Mesendoderm (in vitro differentiated cells): ENCODE data around the gene ABTB2.

Experiments used
- DNase-seq: peaks from one replicate; pipeline ENCODE4 v3.0.0; 2013
- H2AK5ac ChIP-seq: 2 replicates; pipeline ENCODE4 v1.6.1; 2013; ENCODE audit warnings: low read length, inconsistent platforms
- H2BK120ac ChIP-seq: 2 replicates; pipeline ENCODE4 v1.6.1; 2013; ENCODE audit warnings: low read depth, mild to moderate bottlenecking, low read length, moderate library complexity, mixed read lengths
- H2BK15ac ChIP-seq: replicated peaks from 2 replicates; pipeline ENCODE4 v1.6.1; 2013; ENCODE audit warnings: low read depth, mild to moderate bottlenecking, moderate library complexity
- H2BK5ac ChIP-seq: 2 replicates; pipeline ENCODE4 v1.6.1; 2013; ENCODE audit warnings: low read length, inconsistent platforms
- H3K18ac ChIP-seq: 2 replicates; pipeline ENCODE4 v1.6.1; 2013; ENCODE audit warnings: mild to moderate bottlenecking, low read length, mixed read lengths
- H3K23ac ChIP-seq: one replicate; pipeline ENCODE4 v1.6.1; 2013; ENCODE audit warnings: low read length
- H3K27ac ChIP-seq: 2 replicates; pipeline ENCODE4 v1.5.1; 2013; ENCODE audit warnings: low read depth, mild to moderate bottlenecking, inconsistent platforms, low read length, moderate library complexity
- H3K27me3 ChIP-seq: 2 replicates; pipeline ENCODE4 v1.6.1; 2013; ENCODE audit warnings: low read length, control low read depth, mild to moderate bottlenecking, inconsistent platforms; ENCODE audit not compliant: insufficient read depth, poor library complexity
- H3K36me3 ChIP-seq: 2 replicates; pipeline ENCODE4 v1.6.1; 2013; ENCODE audit warnings: low read length, inconsistent platforms; ENCODE audit not compliant: control insufficient read depth, insufficient read depth
- H3K4ac ChIP-seq: one replicate; pipeline ENCODE4 v1.6.1; 2013; ENCODE audit warnings: low read depth, mild to moderate bottlenecking, low read length, moderate library complexity
- H3K4me1 ChIP-seq: 2 replicates; pipeline ENCODE4 v1.6.1; 2013; ENCODE audit warnings: low read depth, low read length, inconsistent platforms; ENCODE audit not compliant: control insufficient read depth
- H3K4me2 ChIP-seq: 2 replicates; pipeline ENCODE4 v1.6.1; 2013; ENCODE audit warnings: low read length
- H3K4me3 ChIP-seq: 2 replicates; pipeline ENCODE4 v1.5.1; 2013; ENCODE audit warnings: mild to moderate bottlenecking, low read length
- H3K56ac ChIP-seq: one replicate; pipeline ENCODE4 v1.6.1; 2013; ENCODE audit warnings: low read length
- H3K79me1 ChIP-seq: 2 replicates; pipeline ENCODE4 v1.6.1; 2013; ENCODE audit warnings: low read length, inconsistent platforms
- H3K79me2 ChIP-seq: 2 replicates; pipeline ENCODE4 v1.6.1; 2013; ENCODE audit warnings: mild to moderate bottlenecking, low read length; ENCODE audit not compliant: control insufficient read depth, insufficient read depth
- H3K9ac ChIP-seq: 2 replicates; pipeline ENCODE4 v1.6.1; 2013; ENCODE audit warnings: low read length, inconsistent platforms
- H4K5ac ChIP-seq: one replicate; pipeline ENCODE4 v1.6.1; 2013; ENCODE audit warnings: low read length
- H4K8ac ChIP-seq: one replicate; pipeline ENCODE4 v1.6.1; 2013; ENCODE audit warnings: low read depth, mild to moderate bottlenecking, control low read depth, low read length, moderate library complexity
- WGBS: extraction: QIAGEN DNeasy Blood & Tissue Kit; methylation state at CpG from one replicate; pipeline ENCODE4 v1.1.7; 2013; ENCODE audit warnings: low lambda C conversion rate, missing lambda C conversion rate; ENCODE audit not compliant: insufficient coverage; ENCODE audit errors: extremely low coverage; 5-methylcytosine and 5-hydroxymethylcytosine counted together

Gene ABTB2

DNA sequence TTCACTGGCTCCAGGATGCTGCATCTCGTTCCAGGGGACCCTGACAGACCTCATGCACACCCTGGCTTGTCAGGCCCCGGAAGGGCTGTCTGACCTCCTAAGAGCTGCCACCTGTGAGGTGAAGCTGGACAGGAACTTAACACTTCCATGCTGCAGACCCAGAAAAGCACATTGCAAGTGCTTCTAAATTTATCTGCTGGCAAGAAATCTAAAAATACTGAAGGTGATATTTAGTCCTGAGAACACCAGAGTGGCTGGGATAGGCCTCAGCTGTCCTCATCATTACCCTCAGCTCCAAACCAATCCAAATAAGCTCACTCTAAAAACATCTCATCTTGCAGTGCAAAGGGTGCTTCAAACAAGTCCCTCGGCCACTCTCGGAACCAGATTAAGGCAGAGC is 46.7 kb downstream of the ABTB2 start:
- H3K4ac ChIP-seq = no peak overlapping the region
- no peaks in the 10 kb centered on the region for H3K27me3 ChIP-seq
- WGBS = no CpG with 5 or more reads among the region's 4 CpGs
- no peak for DNase-seq
- no peak overlapping the region for H3K56ac ChIP-seq
- H3K36me3 ChIP-seq = no peaks in the 10 kb centered on the region
- H3K4me1 ChIP-seq = peaks cover 6% of the 10 kb centered on the region
- H2BK15ac ChIP-seq = no peak overlapping the region
- H4K8ac ChIP-seq = no peak overlapping the region
- H3K18ac ChIP-seq = no peak overlapping the region
- no peak overlapping the region for H3K23ac ChIP-seq
- H2BK5ac ChIP-seq = no peak overlapping the region
- no peaks in the 10 kb centered on the region for H3K79me2 ChIP-seq
- no peak overlapping the region for H4K5ac ChIP-seq
- no peak overlapping the region for H3K9ac ChIP-seq
- H3K79me1 ChIP-seq = no peaks in the 10 kb centered on the region
- H2AK5ac ChIP-seq = no peak overlapping the region
- no peak overlapping the region for H2BK120ac ChIP-seq
- no peak overlapping the region for H3K4me2 ChIP-seq
- H3K27ac ChIP-seq = no peak overlapping the region
- H3K4me3 ChIP-seq = no peak overlapping the region

DNA sequence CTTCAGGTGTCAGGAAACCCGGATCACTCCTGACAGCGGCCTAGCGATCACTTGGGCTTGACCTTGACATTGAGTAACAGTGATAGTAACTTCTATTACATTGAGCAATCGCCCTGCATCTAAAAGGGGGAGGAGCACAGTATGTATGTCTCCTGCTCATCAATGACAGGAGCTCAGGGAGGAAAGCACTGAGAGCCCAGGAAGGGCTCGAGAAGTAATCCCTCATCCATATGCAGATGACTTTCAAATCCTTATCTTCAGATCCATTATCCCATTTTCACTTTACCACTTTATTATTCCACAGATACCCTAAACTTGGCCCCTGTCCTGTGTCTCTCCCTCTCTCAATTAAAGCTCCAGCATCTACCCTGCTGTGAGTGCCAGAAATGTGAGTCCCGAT is 47.8 kb downstream of the ABTB2 start:
- no peak overlapping the region for H3K27ac ChIP-seq
- H2BK15ac ChIP-seq = no peak overlapping the region
- DNase-seq = peak; percentile 89
- H3K36me3 ChIP-seq = no peaks in the 10 kb centered on the region
- H4K8ac ChIP-seq = no peak overlapping the region
- H4K5ac ChIP-seq = no peak overlapping the region
- no peak overlapping the region for H3K4me2 ChIP-seq
- no peaks in the 10 kb centered on the region for H3K79me2 ChIP-seq
- no peak overlapping the region for H2BK120ac ChIP-seq
- no peak overlapping the region for H3K4me3 ChIP-seq
- no peaks in the 10 kb centered on the region for H3K27me3 ChIP-seq
- H3K79me1 ChIP-seq = no peaks in the 10 kb centered on the region
- H3K4ac ChIP-seq = no peak overlapping the region
- H3K4me1 ChIP-seq = peaks cover 6% of the 10 kb centered on the region
- WGBS = no CpG with 5 or more reads among the region's 6 CpGs
- no peak overlapping the region for H2BK5ac ChIP-seq
- no peak overlapping the region for H2AK5ac ChIP-seq
- no peak overlapping the region for H3K56ac ChIP-seq
- H3K23ac ChIP-seq = no peak overlapping the region
- no peak overlapping the region for H3K9ac ChIP-seq
- H3K18ac ChIP-seq = no peak overlapping the region

DNA sequence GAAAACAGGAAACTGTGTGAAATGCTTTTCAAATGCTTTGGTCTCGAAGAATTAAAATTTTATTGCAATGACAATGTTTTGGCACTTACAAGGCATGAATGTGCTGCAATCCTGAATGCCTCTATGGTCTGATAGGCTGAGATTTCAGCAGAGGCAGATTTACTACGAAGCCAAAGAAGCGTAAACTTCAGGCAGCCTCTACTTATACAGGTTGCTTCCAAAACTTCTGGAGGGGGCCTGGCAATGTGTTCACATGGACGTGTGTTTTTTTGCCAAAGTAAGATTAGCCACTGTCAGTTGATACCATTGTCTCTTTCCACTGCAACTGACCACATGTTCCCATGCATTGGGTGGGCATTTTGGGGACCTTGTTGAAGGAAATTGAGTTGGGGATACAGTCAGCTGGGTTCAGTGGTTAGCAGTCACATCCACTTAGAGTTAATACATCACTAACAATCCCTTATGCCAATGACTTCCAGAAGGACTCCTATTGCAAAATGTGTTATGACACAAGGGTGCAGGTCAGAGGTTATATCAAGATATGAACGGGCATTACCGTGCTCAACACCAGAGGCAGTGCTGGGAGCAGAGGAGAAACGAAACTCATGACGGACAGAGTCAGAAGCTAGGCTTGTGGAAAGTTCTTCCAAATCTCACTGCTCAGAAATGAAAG is 48.8 kb downstream of the ABTB2 start:
- Histone ChIP-seq H2BK15ac (no peak overlapping the region), H3K36me3 (no peaks in the 10 kb centered on the region), H2AK5ac (no peak overlapping the region), H3K79me2 (no peaks in the 10 kb centered on the region), H3K79me1 (no peaks in the 10 kb centered on the region), H4K5ac (no peak overlapping the region), H3K4me3 (no peak overlapping the region), H2BK5ac (no peak overlapping the region), H3K4me1 (peaks cover 6% of the 10 kb centered on the region), H3K4ac (no peak overlapping the region), H3K18ac (no peak overlapping the region), H4K8ac (no peak overlapping the region), H3K4me2 (no peak overlapping the region), H3K56ac (no peak overlapping the region), H3K9ac (no peak overlapping the region), H3K27me3 (no peaks in the 10 kb centered on the region), H3K27ac (no peak overlapping the region), H3K23ac (peak overlapping the region; percentile 91), H2BK120ac (no peak overlapping the region)
- DNase-seq = no peak
- no CpG with 5 or more reads among the region's 8 CpGs for whole genome bisulfite sequencing

DNA sequence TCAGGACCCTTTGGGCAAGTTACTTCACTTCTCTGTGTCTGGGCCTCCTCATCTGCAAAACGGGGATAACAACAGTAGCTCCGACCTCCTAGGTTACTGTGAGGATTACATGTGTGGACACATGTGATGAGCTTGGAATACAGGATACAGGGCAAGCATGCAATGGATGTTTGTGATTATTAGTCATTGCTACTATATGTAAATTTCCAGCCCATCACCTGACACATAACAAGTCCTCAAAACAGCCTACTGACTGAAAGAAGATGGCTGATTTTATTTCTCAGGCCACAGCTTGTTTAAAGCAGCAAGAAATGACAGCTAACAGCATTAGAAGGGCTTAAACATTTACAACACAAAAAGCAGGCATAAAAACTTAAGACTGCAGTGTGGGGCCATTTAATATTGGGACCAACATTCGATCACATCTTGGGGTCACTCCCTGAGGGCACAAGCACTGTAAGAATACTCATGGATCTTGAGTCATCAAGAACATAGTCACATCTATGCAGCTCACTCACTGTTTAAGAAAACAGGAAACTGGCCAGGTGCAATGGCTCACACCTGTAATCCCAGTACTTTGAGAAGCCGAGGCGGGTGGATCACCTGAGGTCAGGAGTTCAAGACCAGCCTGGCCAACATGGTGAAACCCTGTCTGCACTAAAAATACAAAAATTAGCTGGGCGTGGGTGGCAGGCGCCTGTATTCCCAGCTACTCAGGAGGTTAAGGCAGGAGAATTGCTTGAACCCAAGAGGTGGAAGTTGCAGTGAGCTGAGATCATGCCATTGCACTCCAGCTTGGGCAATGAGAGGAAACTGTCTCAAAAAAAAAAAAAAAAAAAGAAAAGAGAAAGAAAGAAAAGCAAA is 49.5 kb downstream of the ABTB2 start:
- Histone ChIP-seq H4K8ac (no peak overlapping the region), H2BK5ac (no peak overlapping the region), H3K4me3 (no peak overlapping the region), H3K18ac (no peak overlapping the region), H2BK15ac (no peak overlapping the region), H3K27me3 (no peaks in the 10 kb centered on the region), H3K79me2 (no peaks in the 10 kb centered on the region), H4K5ac (no peak overlapping the region), H3K9ac (no peak overlapping the region), H3K36me3 (no peaks in the 10 kb centered on the region), H3K4me1 (peaks cover 6% of the 10 kb centered on the region), H3K23ac (no peak overlapping the region), H3K4ac (no peak overlapping the region), H3K4me2 (no peak overlapping the region), H2AK5ac (no peak overlapping the region), H3K56ac (no peak overlapping the region), H2BK120ac (no peak overlapping the region), H3K79me1 (no peaks in the 10 kb centered on the region), H3K27ac (no peak overlapping the region)
- peak; percentile 29 for DNase-seq
- no CpG with 5 or more reads among the region's 7 CpGs for WGBS

DNA sequence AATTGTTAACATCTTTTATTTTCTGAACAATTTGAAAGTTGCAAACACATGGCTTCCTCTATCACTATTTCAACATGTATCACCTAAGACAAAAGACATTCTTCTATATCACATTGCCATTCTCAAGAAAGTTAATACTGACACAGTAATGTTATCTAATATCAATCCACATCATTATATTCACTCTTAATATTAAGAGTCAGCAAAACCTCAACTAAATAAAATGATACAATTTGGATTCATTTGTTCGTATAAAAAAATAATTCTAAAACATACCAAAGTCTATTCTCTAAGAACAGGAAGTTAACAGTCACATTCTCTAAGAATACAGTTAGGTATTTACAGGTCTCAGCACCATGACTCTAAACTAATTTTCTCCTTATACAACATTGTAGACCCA is 52.0 kb downstream of the ABTB2 start:
- Histone ChIP-seq H2BK15ac (no peak overlapping the region), H3K27ac (no peak overlapping the region), H2BK5ac (no peak overlapping the region), H3K4me3 (no peak overlapping the region), H2BK120ac (no peak overlapping the region), H3K4ac (no peak overlapping the region), H3K4me1 (peaks cover 12% of the 10 kb centered on the region), H3K79me1 (no peaks in the 10 kb centered on the region), H2AK5ac (no peak overlapping the region), H3K79me2 (no peaks in the 10 kb centered on the region), H4K8ac (no peak overlapping the region), H3K23ac (no peak overlapping the region), H3K56ac (no peak overlapping the region), H3K18ac (no peak overlapping the region), H3K27me3 (no peaks in the 10 kb centered on the region), H3K36me3 (no peaks in the 10 kb centered on the region), H3K9ac (no peak overlapping the region), H3K4me2 (no peak overlapping the region), H4K5ac (no peak overlapping the region)
- 100% methylated on average over 1 of the region's 1 CpG for WGBS
- no peak for DNase-seq
